Measurements from ENCODE around the gene DARS1.

DARS1 gene

DNA sequence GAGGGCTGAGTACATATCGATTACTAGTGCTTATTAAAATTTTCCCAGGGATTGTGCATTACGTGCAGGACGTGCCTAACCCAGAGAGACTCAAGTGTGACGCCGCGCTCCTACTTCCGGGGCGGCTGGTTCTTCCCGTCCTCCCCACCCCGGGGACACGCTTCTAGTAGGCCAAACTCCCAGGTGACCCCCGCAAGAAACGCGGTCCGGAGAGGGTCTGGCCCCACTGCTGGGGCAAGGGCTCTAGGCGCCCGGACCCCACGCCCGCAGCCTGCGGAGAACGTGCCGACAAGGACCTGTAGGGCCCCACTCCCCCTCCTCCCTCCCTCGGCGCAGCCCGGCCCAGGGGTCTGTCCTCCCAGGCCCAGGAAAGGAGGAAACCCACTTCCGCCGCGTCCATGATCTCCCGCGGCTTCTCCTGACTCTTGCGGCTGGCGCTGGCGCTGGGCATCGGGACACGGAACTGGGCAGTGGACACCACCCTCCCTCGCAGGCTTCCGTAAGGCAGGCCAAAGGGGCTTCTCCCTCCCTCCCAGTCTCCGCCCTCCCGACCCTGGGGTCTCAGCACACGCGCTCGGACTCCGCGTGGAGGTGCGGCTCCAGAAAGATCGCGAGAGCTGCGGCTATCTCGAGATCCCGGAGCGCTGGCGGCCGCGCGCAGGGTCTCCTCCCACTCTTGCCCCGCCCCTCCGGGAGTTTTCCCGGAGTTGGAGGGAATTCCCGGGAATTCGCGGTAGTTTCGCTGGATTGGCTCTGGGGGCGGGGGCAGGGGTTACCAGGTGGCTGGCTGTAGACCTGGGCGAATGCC, at the start of gene DARS1:
TSS of gene DARS1 (minus strand) at position 609 of the 808 bp plus-strand sequence. CDS start at position 451, 158 bp downstream.
- peak; percentile 43 to 64 for DNase-seq (ENCODE audit: low read depth in 2 of 2, low spot score in 1 of 2)

DNA sequence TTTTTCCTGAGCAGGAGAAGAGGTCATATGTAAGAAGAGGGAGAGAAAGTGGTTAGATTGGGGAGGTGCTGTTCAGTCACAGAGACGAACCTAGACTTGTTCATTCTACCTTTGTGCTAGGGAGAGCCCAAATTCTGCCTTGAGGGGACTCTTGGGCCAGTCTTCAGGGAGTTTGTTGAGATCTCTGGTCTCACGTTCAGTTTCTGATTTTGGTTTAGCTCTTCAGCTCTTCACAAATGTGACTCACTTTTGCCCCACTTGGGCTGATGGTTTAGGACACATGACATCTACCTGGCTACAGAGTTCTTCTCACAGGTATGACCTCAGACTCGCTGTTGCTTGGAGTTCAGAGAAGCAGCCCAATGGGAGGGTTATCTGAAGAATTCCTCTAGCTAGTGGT, 49.2 kb upstream of the DARS1 start:
- no peak for DNase-seq (ENCODE audit: low read depth in 2 of 2, low spot score in 1 of 2)

DNA sequence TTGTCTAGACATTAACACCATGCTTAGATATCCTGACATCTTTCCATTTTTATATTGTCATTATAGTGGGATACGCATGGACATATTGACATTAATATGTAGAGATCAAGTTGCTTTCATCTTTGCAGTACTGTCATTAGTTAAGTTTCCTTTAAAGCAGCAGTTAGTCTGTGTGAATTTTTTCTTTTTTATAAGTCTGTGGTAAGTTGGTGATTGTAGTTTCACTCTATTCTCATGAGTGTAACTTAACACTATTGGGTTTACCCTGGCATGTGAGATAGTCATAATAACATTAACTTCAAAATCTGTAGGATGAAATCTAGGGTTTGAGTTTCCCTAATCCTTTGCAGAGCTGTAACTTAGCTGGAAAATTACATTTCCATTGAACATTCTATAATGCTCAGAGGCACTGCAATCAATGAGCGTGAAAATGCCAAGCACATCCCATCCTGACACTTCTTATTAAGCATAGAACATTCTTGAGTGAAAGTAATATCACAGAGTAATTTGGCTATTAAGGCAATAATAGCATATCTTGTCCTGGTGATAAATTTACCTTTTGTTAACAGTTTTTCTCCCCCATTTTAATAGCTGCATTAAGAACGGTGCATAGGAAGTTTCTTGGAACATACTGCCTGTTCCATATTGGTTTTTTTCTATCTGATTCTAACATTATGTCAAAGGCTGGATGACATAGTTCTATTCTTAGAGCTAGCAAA, 47.5 kb upstream of the DARS1 start:
- no peak for DNase-seq (ENCODE audit: low read depth in 2 of 2, low spot score in 1 of 2)

DNA sequence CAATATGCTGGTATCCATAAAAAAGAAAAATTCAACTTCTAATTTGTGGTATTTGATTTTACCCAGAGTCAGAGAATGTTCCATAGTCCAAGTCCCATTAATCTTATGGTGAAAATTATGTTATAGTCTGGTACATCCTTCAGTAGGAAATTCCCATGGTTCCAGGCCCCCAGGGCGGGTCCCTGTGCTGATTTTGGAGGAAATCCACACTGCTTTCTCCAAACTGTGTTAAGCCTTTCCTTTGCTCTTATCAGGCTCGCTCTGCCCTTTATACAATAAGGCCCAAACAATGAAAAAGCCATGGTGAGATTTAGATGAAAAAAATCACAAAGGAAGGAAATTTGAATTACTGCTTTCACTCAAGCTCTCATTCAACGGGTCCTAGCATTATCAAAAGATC, 46.8 kb upstream of the DARS1 start:
- no peak for DNase-seq (ENCODE audit: low read depth in 2 of 2, low spot score in 1 of 2)

DNA sequence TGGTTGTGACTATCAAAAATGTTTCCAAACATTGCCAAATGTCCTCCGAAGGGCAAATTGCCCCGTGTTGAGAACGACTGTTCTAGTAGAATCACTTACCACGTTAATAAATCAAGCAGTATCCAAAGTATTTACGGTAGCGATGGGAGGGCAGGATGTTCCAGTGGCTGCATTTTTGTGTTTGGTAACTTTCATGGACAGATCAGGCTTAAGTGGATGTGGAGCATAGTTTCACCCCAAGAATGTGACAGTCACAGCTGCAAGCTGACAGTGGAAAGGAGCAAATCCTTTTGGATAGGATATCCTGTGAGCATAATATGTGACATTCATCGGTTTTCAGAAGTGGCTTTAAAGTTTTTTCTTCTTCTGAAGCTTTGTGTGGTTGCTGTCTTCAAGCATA, 46.3 kb upstream of the DARS1 start:
- DNase-seq (ENCODE audit: low read depth in 2 of 2, low spot score in 1 of 2): no peak

DNA sequence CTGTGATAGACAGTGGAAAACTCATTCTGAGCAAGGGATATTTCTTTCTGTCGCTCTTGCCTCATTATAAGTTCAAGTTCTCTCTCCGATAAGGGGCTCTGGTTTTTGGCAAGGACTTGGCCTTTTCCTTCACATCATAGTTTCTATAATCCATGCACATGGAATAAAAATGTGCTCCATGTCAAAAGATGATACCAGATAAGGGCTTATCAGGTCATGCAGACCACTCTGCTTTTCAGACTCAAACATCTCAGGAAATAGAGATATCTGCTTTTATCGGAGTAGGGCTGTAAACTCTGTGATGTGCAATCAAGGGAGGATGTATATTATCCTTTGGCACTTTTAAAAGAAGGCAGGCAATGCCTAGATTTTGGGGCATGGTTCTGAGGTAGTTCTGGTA, 45.0 kb upstream of the DARS1 start:
- no peak for DNase-seq (ENCODE audit: low read depth in 2 of 2, low spot score in 1 of 2)

DNA sequence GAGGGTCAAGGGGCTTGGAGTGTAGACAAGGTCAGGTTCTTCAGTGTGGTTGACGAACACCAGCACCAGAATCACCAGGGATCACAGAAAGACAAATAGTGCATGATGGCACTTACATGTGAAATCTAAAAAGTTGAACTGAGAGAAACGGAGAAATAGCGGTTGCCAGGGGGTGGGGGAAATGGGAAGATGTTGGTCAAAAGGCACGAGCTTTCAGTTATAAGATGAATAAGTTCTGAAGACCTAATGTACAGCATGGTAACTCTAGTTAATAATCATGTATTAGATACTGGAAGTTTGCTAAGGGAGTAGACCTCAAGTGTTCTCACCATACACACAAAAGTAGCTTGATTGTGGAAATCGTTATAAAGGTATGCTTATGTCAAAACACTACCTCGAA, 43.7 kb upstream of the DARS1 start:
- no peak for DNase-seq (ENCODE audit: low read depth in 2 of 2, low spot score in 1 of 2)

DNA sequence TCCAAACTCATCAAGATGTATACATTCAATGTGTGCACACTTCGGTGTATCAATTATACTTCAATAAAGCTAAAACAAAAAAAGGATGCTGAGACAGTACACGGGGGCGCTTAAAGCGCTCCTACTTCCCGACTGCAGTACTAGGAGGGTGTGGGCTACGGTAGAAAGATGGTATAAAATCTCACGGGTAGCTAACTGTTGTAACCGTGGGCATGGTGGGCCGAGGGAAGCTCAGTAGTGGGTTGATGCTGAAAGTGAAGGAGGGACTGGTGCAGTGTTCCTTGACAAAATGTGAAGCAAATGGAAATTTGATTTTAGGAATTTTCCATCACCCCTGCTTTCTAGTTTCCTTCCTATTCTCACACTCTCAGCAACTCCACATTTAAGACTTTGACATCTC, 42.6 kb upstream of the DARS1 start:
- DNase-seq (ENCODE audit: low read depth in 2 of 2, low spot score in 1 of 2): no peak

DNA sequence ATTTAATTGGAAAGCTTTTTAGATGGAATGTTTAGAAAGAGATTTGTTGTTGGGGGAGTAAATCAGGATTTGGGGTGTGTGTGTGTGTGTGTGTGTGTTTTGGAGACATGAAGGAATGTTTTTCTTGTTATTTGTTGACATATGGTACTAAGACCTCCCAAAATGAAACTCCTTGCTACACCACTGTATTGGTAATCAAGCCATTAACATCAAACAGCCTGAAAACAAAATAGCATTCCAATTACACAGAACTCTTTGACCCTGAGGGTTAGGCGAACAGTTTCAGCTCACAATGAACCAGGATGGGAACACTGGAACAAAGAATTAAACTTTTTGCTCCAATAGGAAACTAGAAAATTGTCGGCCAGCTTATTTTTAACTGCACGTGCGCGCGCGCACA, 41.7 kb upstream of the DARS1 start:
- no peak for DNase-seq (ENCODE audit: low read depth in 2 of 2, low spot score in 1 of 2)

DNA sequence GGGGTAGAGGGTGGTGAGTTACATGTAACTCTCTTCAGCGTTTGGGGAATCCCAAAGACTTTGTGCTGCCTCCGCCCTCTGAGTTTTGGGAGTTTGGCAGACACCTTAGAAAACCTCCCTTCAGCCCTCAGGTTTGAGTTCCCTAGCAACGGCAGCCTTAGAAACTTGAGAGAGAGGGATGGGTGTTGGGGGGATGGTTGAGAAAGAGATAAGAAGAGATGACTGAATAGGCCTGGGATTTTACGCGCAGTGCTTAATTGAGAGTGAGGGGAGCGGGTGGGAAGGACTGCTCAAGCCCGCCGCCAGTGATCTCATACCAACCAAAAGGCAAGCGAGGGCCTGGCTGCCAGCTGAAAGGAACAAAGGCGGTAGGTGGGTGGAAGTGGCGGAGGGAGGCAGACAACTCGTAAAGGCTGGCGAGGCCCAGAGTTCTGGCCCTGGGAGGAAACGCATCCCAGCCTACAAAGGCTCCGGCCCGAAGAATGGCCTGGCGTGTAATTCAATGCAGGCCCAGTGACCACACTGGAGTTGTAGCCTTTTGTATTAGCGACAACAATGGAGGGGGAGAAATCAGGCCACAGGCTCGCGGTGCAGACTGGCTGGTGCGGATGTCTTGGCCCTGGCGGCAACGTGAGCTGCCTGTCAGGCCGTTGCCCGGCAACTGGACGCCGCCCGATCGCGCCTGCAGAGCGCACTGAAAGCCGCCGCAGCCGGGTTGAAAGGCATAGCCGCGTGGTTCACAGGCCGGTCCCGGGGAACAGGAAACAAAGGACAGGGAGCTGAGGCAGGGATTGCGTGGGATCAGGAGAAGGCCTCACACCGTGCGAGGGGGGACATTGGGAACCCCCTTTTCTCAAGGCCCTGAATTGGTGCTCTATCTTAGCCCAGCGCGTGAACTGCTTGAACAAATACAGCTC, 39.9 kb upstream of the DARS1 start:
- no peak for DNase-seq (ENCODE audit: low read depth in 2 of 2, low spot score in 1 of 2)

DNA sequence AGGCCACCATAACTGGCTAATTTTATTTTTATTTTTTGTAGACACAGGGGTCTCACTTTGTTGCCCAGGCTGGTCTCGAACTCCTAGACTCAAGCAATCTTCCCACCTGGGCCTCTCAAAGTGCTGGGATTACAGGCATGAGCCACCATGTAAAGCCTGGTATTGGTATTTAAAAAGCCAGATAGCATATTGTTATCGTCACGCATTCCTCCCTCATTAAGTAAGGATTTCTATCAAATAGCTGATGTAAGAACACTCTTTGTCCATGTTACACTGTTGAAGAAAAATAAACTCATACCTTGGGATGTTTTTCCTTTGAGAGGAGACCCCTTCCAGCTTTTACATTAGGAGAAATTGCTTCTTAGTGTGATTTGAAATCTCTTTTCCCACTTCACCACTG, 39.2 kb upstream of the DARS1 start:
- DNase-seq (ENCODE audit: low read depth in 2 of 2, low spot score in 1 of 2): no peak

DNA sequence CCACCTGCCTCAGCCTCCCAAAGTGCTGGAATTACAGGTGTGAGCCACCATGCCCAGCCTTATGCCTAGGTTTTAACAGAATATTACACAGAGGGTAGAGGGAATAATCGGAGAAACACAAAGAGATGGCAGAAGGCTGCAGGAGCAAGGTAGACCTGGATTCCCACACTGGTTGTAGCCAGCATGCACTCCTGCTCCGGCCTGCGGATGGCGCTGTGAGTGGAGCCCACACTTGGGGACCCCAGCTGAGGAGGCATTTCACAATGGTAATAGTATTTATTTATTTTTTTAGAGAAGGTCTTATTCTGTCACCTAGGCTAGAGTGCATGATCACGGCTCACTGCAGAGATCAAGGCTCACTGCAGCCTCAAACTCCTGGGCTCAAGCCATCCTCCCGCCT, 38.8 kb upstream of the DARS1 start:
- DNase-seq (ENCODE audit: low read depth in 2 of 2, low spot score in 1 of 2): no peak

DNA sequence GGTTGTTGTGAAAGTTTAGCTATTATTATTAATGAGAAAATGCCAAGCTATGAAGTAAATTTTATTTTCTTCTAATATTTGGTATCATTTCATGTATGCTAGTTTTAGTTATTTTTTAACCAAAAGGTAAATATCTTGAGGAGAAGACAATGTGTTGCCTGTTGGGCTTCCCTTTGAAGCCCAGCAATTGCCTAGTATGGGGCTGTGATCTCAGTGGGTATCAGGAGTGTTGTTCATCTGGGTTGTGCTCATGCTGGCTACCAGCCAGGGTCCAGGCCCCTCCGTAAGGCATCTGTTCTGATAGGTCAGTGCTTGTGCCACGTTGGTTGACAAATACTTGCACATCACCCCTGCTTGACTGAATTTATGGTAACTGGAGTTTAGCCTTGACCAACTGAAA, 38.0 kb upstream of the DARS1 start:
- no peak for DNase-seq (ENCODE audit: low read depth in 2 of 2, low spot score in 1 of 2)

DNA sequence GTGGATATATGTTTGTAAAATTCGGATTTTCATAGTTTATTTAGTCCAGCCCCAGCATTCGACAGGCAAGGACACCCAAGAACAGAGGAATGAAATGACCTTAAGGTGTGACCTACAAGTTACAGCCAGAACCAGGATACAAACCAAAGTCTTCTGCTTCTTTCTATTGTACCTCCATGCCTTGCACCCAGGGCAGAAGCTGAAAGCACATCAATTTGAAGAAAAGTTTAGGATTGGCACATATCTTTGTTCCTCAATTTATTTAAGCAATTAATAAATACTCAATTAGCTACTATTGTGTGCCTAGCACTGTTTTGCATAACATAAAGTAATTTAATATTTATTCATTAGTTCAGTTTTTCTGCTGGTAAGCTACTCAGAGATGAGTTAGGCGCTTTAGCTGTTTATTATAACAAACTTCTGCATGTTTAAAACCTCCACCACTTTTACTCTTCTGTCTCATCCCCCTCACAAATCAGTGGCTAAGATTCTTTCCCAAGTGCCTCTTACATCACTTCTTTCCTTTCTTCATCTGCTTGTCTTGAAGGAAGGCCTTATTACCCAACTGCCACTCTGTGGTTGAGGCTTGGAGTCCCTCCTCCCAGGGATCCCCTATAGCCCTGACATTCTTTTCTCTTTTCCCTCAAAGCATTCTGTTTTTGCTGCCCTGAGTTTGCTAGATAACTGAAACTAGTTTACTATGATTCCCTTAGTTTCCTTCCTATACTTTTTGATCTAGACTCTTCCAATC, 37.1 kb upstream of the DARS1 start:
- no peak for DNase-seq (ENCODE audit: low read depth in 2 of 2, low spot score in 1 of 2)

DNA sequence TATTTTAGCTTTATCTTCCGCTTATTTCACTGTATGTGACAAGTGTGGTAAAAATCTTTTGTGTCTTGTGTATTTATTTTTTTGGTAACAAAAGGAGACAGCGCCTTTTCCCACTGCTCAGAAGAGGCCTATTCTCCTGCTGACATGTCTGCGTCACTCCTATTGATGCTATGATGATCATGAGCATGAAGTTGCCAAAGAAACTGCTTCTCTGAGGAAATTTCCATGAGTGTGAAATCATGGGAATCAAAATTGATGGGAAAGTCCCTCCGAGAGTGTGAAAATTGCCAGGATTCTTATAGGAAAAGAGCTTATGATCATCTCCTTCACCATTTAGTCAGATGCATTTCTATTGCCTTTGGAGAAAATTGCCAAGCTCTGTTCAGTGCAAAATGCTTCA, 36.5 kb upstream of the DARS1 start:
- no peak for DNase-seq (ENCODE audit: low read depth in 2 of 2, low spot score in 1 of 2)

DNA sequence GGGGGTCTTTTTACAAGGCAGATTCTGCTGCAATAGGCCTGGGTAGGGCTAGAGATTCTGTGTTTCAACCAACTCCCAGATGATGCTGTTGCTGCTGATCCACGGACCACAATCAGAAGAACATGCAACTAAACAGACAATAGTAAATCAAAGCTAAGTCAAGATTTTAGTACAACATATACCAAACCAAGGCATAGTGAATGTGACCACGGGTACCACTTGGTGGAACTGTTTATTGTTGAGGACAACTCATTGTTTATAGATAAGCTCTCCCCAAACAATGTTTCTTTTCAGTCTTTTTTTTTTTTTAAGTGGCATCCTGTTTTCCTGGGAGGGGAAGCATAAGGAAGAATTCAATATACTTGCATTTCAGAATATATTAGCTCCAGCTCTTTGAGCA, 36.0 kb upstream of the DARS1 start:
- DNase-seq (ENCODE audit: low read depth in 2 of 2, low spot score in 1 of 2): no peak

DNA sequence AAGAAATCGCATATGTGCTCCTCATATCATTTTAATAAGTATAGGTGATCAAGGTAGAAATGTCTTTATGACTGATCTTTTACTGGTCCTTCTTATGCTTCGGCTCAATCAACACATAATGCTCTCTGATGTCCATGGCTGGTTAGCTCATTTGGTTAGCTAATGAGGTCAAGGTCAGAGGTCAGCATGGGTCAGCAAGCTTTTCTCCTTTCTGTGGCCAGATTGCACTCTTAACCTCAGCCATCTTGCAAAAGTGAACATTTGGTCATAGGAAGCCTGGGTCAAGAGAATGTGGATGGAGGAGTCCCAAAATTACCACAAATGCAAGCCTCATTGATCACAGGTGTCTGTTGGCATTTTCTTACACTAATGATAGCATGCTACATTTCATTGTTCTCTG, 35.4 kb upstream of the DARS1 start:
- no peak for DNase-seq (ENCODE audit: low read depth in 2 of 2, low spot score in 1 of 2)

DNA sequence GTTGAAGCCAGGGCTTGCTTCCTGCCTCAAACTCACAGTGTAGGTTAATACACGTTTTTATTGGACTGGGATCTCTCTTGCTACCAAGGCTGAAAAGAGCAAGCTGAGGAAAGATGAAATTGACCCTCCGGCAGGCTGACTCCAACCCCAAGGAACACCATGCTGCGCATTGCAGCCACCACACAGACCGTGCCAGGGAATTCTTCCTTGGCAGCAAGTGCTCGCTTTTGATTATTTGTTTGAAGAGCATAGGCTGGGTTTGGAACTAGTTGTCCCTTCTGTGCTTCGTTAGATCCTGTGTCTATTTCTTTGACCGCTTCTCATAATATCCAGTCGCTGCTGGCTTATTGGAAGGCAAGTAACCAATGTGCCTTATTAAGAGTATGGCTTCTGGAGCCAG, 34.4 kb upstream of the DARS1 start:
- no peak for DNase-seq (ENCODE audit: low read depth in 2 of 2, low spot score in 1 of 2)

DNA sequence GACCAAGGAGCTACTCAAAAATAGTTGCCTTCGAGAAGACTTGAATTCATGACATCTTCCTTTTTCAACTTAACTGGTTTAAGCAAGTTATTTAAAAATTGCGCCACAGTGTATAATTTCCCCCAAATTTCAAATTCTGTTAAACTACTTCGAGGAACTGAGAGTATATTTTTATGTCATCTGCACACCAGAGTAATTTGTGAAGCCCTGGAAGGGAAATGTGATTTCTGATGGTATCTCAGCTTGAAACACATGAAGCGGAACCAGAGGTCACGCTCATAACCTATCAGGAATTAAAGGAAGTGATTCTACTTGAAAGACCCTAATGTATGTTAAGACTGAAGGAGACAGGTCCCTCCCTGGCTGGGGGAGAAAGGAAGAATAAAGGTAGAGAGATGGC, 33.9 kb upstream of the DARS1 start:
- DNase-seq (ENCODE audit: low read depth in 2 of 2, low spot score in 1 of 2): no peak

DNA sequence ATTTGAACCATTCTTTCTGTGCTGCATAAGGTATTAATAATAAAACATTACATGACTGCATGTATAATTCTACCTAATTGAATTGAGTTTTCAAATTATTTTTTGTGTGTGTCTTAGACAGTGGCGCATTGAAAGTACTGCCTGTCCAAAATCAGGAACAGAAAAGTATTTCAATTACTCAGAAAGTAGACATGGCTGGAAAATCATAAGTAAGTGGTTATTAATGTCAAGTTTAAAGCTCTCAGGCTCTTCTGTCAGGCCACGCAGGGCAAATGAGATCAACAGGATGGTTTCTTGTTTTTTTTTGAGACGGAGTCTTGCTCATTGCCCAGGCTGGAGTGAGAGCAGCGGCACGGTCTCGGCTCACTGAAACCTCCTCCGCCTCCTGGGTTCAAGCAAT, 32.4 kb upstream of the DARS1 start:
- DNase-seq (ENCODE audit: low read depth in 2 of 2, low spot score in 1 of 2): no peak

DNA sequence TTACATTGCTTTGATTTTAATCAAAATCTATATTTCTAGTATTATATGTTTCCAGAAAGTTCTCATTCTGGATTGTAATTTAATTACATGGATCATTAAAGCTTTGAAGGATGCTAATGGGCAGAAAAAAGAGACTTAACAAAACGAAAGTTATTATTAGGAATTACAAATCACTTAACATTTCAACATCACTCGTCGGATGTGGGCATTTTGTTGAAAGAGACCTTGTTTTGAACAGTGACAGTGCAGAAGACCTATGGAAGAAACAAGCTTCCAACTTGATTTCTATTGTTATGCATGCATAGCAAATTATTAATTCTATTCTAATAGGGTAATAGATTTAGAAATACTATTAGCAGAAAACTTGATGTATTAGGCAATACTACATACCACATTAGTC, 31.4 kb upstream of the DARS1 start:
- DNase-seq (ENCODE audit: low read depth in 2 of 2, low spot score in 1 of 2): no peak

Data from stimulated activated CD8-positive, alpha-beta memory T cell treated with anti-CD3 and anti-CD28 coated beads, Interleukin-4, amount 100 ng/mL, for 4 hours (primary cell).